ENCODE results near the gene KATNA1.
A peak's percentile ranks its signal among the peaks of the same experiment; 100 is the strongest.

Gene KATNA1

GRCh38 chr6:149566410-149567193 is 81.9 kb downstream of the KATNA1 start:
- Mint-ChIP-seq H3K27ac (peak overlapping the region; percentile 87 to 98), H3K4me1 (peaks cover 17% of the 10 kb centered on the region), H3K4me3 (peak overlapping the region; percentile 93 to 97), H3K27me3 (no peaks in the 10 kb centered on the region), H3K9me3 (no peaks in the 10 kb centered on the region)
- peak; percentile 49 for ATAC-seq
- peak; percentile 52 to 55 for DNase-seq

GRCh38 chr6:149565527-149566409 is 82.7 kb downstream of the KATNA1 start, which contains the start of gene GINM1:
Gene GINM1, plus strand, starts transcription at chr6:149566375. Its CDS starts 40 bp downstream, at chr6:149566415.
- Mint-ChIP-seq H3K4me1 (peaks cover 17% of the 10 kb centered on the region), H3K9me3 (no peaks in the 10 kb centered on the region), H3K27me3 (no peaks in the 10 kb centered on the region), H3K27ac (peak within 1 kb of the TSS; percentile 91 to 98), H3K4me3 (peak within 1 kb of the TSS; percentile 93 to 97)
- ATAC-seq (peak; percentile 90), DNase-seq (peak; percentile 98 to 99)

GRCh38 chr6:149563928-149564325 is 84.6 kb downstream of the KATNA1 start:
- Mint-ChIP-seq H3K9me3 (no peaks in the 10 kb centered on the region), H3K27ac (no peak overlapping the region), H3K27me3 (peaks cover 9% of the 10 kb centered on the region), H3K4me3 (no peak overlapping the region), H3K4me1 (peaks cover 17% of the 10 kb centered on the region)
- DNase-seq = no peak
- ATAC-seq = no peak

DNA sequence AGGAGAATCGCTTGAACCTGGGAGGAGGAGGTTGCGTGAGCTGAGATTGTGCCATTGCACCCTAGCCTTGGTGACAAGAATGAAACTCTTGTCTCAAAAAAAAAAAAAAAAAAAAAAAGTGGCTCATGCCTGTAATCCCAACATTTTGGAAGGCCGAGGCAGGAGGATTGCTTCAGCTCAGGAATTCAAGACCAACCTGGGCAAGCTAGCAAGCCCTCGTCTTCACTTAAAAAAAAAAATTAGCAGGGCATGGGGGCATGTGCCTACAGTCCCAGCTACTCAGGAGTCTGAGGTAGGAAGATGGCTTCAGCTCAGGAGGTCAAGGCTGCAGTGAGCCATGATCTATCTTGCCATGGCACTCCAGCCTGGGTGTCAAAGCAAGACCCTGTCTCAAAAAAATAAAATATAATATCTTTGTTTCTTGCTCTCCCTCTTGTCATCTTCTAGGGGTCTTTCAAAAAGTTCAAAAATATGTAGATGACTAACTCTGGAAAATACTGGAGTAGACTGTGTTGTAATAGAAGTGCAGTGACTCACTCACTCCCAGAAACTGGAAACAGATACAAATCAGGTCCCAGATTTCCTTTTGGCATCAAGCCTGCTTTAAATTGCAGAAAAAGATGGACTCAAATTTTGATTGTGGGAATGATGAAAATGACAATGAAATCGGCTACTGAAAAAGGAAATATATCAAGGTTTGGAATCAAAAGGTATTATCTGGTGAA is 85.1 kb downstream of the KATNA1 start:
- Mint-ChIP-seq H3K4me3 (no peak overlapping the region), H3K9me3 (no peaks in the 10 kb centered on the region), H3K4me1 (peaks cover 17% of the 10 kb centered on the region), H3K27ac (no peak overlapping the region), H3K27me3 (peaks cover 9% of the 10 kb centered on the region)
- DNase-seq (no peak), ATAC-seq (no peak)

- H3K9me3 Mint-ChIP-seq = no peaks in the 10 kb centered on the region
- H3K4me1 Mint-ChIP-seq = no peaks in the 10 kb centered on the region
- H3K4me3 Mint-ChIP-seq = no peak overlapping the region
- DNase-seq (no peak), ATAC-seq (no peak)
- peaks cover 18% of the 10 kb centered on the region for H3K27me3 Mint-ChIP-seq
- no peak overlapping the region for H3K27ac Mint-ChIP-seq
These were observed 87.8 kb downstream of the KATNA1 start for GRCh38 chr6:149560736-149561135.

- Mint-ChIP-seq H3K4me1 (no peaks in the 10 kb centered on the region), H3K27me3 (peaks cover 18% of the 10 kb centered on the region), H3K9me3 (no peaks in the 10 kb centered on the region), H3K27ac (no peak overlapping the region), H3K4me3 (no peak overlapping the region)
- no peak for DNase-seq
- ATAC-seq = no peak
These were observed 89.1 kb downstream of the KATNA1 start for GRCh38 chr6:149559389-149559788.

- no peak for ATAC-seq
- no peak for DNase-seq
- Mint-ChIP-seq H3K9me3 (no peaks in the 10 kb centered on the region), H3K27me3 (peaks cover 26% of the 10 kb centered on the region), H3K27ac (no peak overlapping the region), H3K4me3 (no peak overlapping the region), H3K4me1 (no peaks in the 10 kb centered on the region)
These were observed 90.5 kb downstream of the KATNA1 start for GRCh38 chr6:149558029-149558428.

- no peaks in the 10 kb centered on the region for H3K9me3 Mint-ChIP-seq
- ATAC-seq = no peak
- H3K4me3 Mint-ChIP-seq = no peak overlapping the region
- no peak overlapping the region for H3K27ac Mint-ChIP-seq
- DNase-seq = no peak
- peaks cover 19% of the 10 kb centered on the region for H3K27me3 Mint-ChIP-seq
- H3K4me1 Mint-ChIP-seq = peaks cover 6% of the 10 kb centered on the region
These were observed 96.6 kb downstream of the KATNA1 start for GRCh38 chr6:149551920-149552319.

DNA sequence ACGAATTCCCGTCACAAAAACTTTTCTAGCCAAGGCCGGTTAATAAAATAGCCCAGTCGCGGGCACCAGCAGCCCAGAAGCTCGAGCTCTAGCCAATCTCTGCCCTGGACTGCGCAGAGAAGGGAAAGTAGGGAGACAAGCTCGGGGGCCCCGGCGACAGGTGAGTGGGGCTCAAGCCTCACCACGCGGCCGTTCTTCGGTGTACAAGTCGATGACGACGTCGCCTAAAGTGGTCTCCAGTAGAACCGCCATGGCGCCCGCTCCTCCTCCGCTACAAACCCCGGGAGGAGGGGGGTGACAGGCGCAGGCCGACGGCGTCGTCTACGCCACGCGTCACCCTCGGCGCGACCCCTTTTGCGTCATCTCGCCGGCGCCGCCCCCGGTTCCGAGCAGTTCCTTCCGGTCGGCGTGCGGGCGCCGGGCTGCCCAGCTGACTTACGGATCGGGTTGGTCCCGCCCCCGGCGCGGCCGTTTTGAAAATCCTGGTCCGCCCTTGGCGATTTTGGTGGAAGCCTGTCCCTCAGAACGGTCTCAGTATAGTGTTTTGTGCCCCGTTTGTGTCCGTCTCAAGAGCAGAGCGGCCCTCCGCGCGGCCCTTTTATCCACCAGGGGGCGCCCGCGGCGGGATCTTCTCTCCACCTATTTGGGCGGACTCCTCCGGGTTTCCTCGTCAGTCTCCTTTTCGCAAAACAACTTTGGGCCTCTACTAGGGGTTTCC is 102.6 kb downstream of the KATNA1 start, which contains the start of gene PPIL4:
TSS of gene PPIL4 (minus strand) at position 290 of the 718 bp plus-strand sequence. CDS start at position 252, 38 bp downstream.
- Mint-ChIP-seq H3K4me1 (peaks cover 44% of the 10 kb centered on the region), H3K4me3 (peak within 1 kb of the TSS; percentile 94 to 99), H3K9me3 (no peaks in the 10 kb centered on the region), H3K27ac (peak within 1 kb of the TSS; percentile 99 to 100), H3K27me3 (no peaks in the 10 kb centered on the region)
- peak; percentile 96 for ATAC-seq
- DNase-seq = peak; percentile 97

DNA sequence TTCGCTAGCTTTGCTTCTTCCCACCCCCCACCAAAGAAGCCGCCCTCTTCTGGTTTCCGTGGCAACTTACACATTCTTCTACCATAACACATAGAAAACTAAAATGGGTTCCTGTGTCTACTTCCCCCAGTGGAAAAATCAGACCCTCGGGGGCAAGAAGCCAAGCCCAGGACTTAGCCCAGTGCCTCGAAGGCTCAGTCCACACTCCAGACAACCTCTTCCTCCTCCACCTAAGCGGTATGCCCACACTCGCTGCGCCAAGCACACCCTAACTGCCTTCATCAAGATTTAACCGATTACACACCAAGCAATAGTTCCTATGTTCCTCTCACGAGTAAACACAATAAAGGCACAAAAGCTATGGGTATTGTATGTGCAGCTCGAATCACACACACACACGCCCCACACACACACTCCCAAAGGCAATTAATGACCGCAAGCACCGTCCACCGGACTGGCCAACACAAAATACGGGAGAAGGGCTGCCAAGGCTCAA is 103.2 kb downstream of the KATNA1 start:
- H3K27ac Mint-ChIP-seq = peak overlapping the region; percentile 99 to 100
- peak overlapping the region; percentile 94 to 99 for H3K4me3 Mint-ChIP-seq
- H3K27me3 Mint-ChIP-seq = no peaks in the 10 kb centered on the region
- no peaks in the 10 kb centered on the region for H3K9me3 Mint-ChIP-seq
- H3K4me1 Mint-ChIP-seq = peaks cover 44% of the 10 kb centered on the region
- ATAC-seq (peak; percentile 57), DNase-seq (peak; percentile 46 to 70)
